Common myeloid progenitor, CD34-positive (primary cell): ENCODE results near the gene CRNKL1.

Experiments used
- CTCF ChIA-PET: fragments of 350-600 bp; sonication (Branson Sonifier 250); formaldehyde crosslinking; loops from one replicate; lab custom pipeline; 2021; ENCODE audit warnings: antibody characterized with exemption; lab: Charles Lee
- POLR2A ChIA-PET: fragments of 350-600 bp; sonication (Branson Sonifier 250); formaldehyde crosslinking; loops from one replicate; lab custom pipeline; 2021; ENCODE audit warnings: antibody characterized with exemption; lab: Charles Lee
- DNase-seq, 3 donors: peaks; one replicate each; pipeline versions ENCODE4 v3.0.0 to v3.0.0-alpha.2; 2013
- H3K27ac ChIP-seq, 2 experiments: 1 replicate in 1 of 2; 2 replicates in 1 of 2; pipeline ENCODE4 v1.7.0; 2013; ENCODE audit warnings: inconsistent platforms in 2 of 2, low read length in 2 of 2, mild to moderate bottlenecking in 2 of 2, low read depth in 1 of 2, moderate library complexity in 1 of 2; ENCODE audit not compliant: severe bottlenecking in 2 of 2, insufficient read depth in 1 of 2, poor library complexity in 1 of 2
- H3K27me3 ChIP-seq, 5 experiments: replicated peaks in 2 of 5; 1 replicate in 3 of 5; 2 replicates in 2 of 5; pipeline versions ENCODE4 v1.6.1 to v1.7.0; 2013; ENCODE audit warnings: low read length in 4 of 5, mild to moderate bottlenecking in 2 of 5, moderate library complexity in 2 of 5, inconsistent platforms in 1 of 5; ENCODE audit not compliant: insufficient read depth in 5 of 5, control insufficient read depth in 4 of 5
- H3K36me3 ChIP-seq, 4 experiments: 1 replicate in 2 of 4; 2 replicates in 2 of 4; pipeline versions ENCODE4 v1.6.1 to v1.7.0; 2013; ENCODE audit warnings: low read length in 3 of 4, control low read depth in 1 of 4, mild to moderate bottlenecking in 1 of 4; ENCODE audit not compliant: control insufficient read depth in 4 of 4, insufficient read depth in 4 of 4
- H3K4me1 ChIP-seq, 4 experiments: 1 replicate in 3 of 4; 2 replicates in 1 of 4; pipeline versions ENCODE4 v1.6.1 to v1.7.1; 2013; ENCODE audit warnings: low read length in 3 of 4, mild to moderate bottlenecking in 3 of 4, control low read depth in 1 of 4, inconsistent platforms in 1 of 4, moderate library complexity in 1 of 4; ENCODE audit not compliant: control insufficient read depth in 4 of 4, insufficient read depth in 4 of 4; ENCODE audit errors: control extremely low read depth in 1 of 4
- H3K4me3 ChIP-seq, 7 experiments: 1 replicate in 4 of 7; 2 replicates in 3 of 7; pipeline versions ENCODE4 v1.5.1 to v1.7.0; 2013; ENCODE audit warnings: mild to moderate bottlenecking in 7 of 7, low read length in 6 of 7, moderate library complexity in 6 of 7, inconsistent platforms in 2 of 7, low read depth in 2 of 7, control low read depth in 1 of 7; ENCODE audit not compliant: insufficient read depth in 4 of 7, control insufficient read depth in 1 of 7; ENCODE audit errors: extremely low read depth in 1 of 7
- H3K9me3 ChIP-seq, 5 experiments: 1 replicate in 4 of 5; 2 replicates in 1 of 5; pipeline versions ENCODE4 v1.6.1 to v1.7.1; 2013; ENCODE audit warnings: low read length in 4 of 5, mild to moderate bottlenecking in 2 of 5, inconsistent platforms in 1 of 5, low read depth in 1 of 5, moderate library complexity in 1 of 5; ENCODE audit not compliant: control insufficient read depth in 4 of 5, insufficient read depth in 2 of 5; ENCODE audit errors: control extremely low read depth in 1 of 5
- WGBS: methylation state at CpG from one replicate; pipeline ENCODE4 v1.1.5; 2013; ENCODE audit not compliant: insufficient coverage; 5-methylcytosine and 5-hydroxymethylcytosine counted together

Gene CRNKL1

GRCh38 chr20:20021835-20022234, 30.4 kb downstream of the CRNKL1 start:
- no peak for DNase-seq
- no peak overlapping the region for H3K27ac ChIP-seq
- WGBS, result 87% methylated on average over 3 of the region's 7 CpGs
- CTCF ChIA-PET, result interaction anchor here (0.8 to 1.6 kb wide), 2 partner anchors 28 to 48 kb away, joined by 3 read pairs; no protein-coding TSS in a partner anchor
- H3K4me1 ChIP-seq, result peaks cover 5 to 34% (median 25%) of the 10 kb centered on the region in 4 experiments
- no peak overlapping the region for H3K4me3 ChIP-seq
- POLR2A ChIA-PET, result no interaction called here
- no peaks in the 10 kb centered on the region for H3K9me3 ChIP-seq
- no peaks in the 10 kb centered on the region for H3K27me3 ChIP-seq
- peaks cover 7 to 54% (median 26%) of the 10 kb centered on the region in 4 experiments for H3K36me3 ChIP-seq

DNA sequence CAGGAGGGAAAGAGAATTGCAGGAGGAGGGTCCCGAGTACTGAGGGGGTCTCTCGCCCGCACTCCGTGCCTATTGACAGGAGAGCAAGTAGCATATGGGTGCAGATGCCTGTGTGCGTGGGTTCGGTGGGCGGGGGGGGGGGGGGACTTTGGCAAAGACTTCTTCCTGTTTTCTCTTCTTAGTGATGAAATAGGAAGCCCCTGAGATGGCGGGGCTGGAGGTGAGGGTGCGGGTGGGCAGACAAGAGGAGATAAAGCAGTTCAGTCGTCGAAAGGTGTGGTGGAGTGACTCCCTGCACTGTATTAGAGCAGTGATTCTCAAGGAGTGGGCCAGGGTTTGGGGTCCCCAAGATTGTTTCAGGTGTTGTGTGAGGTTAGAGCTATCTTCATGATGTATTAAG, 31.4 kb downstream of the CRNKL1 start:
- CTCF ChIA-PET, result interaction anchor here (0.8 to 1.6 kb wide), 3 partner anchors 8 to 32 kb away, joined by 3 read pairs; partner anchors contain the start of genes CFAP61 and CRNKL1

GRCh38 chr20:20019123-20019522, 33.1 kb downstream of the CRNKL1 start:
- ChIA-PET CTCF (interaction anchor here (1.5 kb wide), 1 partner anchor 8 kb away, joined by 3 read pairs; no protein-coding TSS in a partner anchor), POLR2A (interaction anchor here (0.6 kb wide), 1 partner anchor 9 kb away, joined by 5 read pairs; no protein-coding TSS in a partner anchor)
- DNase-seq, result no peak
- no peaks in the 10 kb centered on the region for H3K9me3 ChIP-seq
- WGBS, result 79% methylated on average over 1 of the region's 2 CpGs
- H3K4me1 ChIP-seq, result peaks cover 5 to 34% (median 26%) of the 10 kb centered on the region in 4 experiments
- H3K4me3 ChIP-seq, result peak overlapping the region in 1 of 7 experiments; percentile 94
- H3K36me3 ChIP-seq, result peaks cover 4 to 36% (median 14%) of the 10 kb centered on the region in 4 experiments
- H3K27me3 ChIP-seq, result no peaks in the 10 kb centered on the region
- no peak overlapping the region for H3K27ac ChIP-seq

More for the DNA sequence above, 31.4 kb downstream of the CRNKL1 start:
- peaks cover 5 to 34% (median 26%) of the 10 kb centered on the region in 4 experiments for H3K4me1 ChIP-seq
- no peaks in the 10 kb centered on the region for H3K27me3 ChIP-seq
- POLR2A ChIA-PET, result no interaction called here
- peak; percentile 16 to 56 (median 45) for DNase-seq
- H3K4me3 ChIP-seq, result peak overlapping the region in 1 of 7 experiments; percentile 25
- H3K27ac ChIP-seq, result no peak overlapping the region
- WGBS, result 49% methylated on average over 4 of the region's 11 CpGs
- H3K9me3 ChIP-seq, result no peaks in the 10 kb centered on the region
- peaks cover 4 to 47% (median 22%) of the 10 kb centered on the region in 4 experiments for H3K36me3 ChIP-seq

DNA sequence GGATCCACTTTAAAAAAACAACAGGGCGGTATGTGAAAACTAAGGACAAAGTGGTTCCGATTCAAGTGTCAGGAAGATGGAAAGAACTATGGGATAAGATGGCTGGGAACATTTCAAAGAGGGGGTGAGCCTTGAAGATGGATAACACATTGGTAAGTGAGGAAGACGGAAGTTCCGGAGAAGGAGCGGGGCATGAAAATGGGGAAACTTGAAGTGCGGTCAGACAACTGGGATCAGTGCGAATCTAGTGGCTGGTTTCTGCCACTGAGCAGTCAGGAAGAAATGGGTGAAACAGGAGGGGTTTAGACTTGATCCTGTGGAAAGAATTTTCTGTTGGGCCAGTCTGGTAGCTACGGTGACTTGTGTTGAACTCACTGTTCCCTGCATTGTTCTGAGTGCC, 33.9 kb downstream of the CRNKL1 start:
- no peak for DNase-seq
- H3K4me1 ChIP-seq, result peaks cover 5 to 34% (median 26%) of the 10 kb centered on the region in 4 experiments
- no peaks in the 10 kb centered on the region for H3K27me3 ChIP-seq
- H3K27ac ChIP-seq, result no peak overlapping the region
- CTCF ChIA-PET, result no interaction called here
- peak overlapping the region in 4 of 7 experiments; percentile 79 to 94 (median 90) for H3K4me3 ChIP-seq
- WGBS, result 99% methylated on average over 8 of the region's 8 CpGs
- H3K9me3 ChIP-seq, result no peaks in the 10 kb centered on the region
- POLR2A ChIA-PET, result interaction anchor here (0.6 kb wide), 1 partner anchor 9 kb away, joined by 5 read pairs; no protein-coding TSS in a partner anchor
- H3K36me3 ChIP-seq, result peaks cover under 1 to 30% (median 9%) of the 10 kb centered on the region in 4 experiments

DNA sequence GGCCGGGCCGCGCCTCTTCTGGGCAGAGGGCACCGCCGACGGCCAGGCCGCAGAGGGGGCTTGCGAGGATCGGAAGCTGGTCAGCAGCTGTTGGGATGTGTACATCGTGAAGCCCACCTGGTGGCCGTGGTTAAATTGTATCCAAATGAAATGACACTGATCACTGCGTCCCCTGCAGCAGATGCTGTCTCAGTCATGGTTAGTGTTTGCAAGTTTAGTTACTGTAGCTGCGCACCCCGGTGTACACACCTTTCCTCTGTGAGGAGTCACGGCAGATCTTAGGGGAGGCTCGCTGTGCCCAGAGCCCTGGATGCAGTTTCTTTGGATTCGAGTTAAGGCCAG, 34.5 kb downstream of the CRNKL1 start:
- Histone ChIP-seq H3K36me3 (peaks cover 0 to 26% (median 6%) of the 10 kb centered on the region in 4 experiments), H3K27ac (peak overlapping the region; percentile 61 to 79), H3K27me3 (no peaks in the 10 kb centered on the region), H3K4me1 (peaks cover 5 to 34% (median 26%) of the 10 kb centered on the region in 4 experiments), H3K4me3 (peak overlapping the region; percentile 68 to 94 (median 83)), H3K9me3 (no peaks in the 10 kb centered on the region)
- POLR2A ChIA-PET, result interaction anchor here (0.8 kb wide), 1 partner anchor 35 kb away, joined by 3 read pairs; the partner anchor contains the start of genes CFAP61 and CRNKL1
- WGBS, result 9% methylated on average over 16 of the region's 17 CpGs
- CTCF ChIA-PET, result interaction anchor here (2.1 kb wide), 1 partner anchor 35 kb away, joined by 7 read pairs; the partner anchor contains the start of genes CFAP61 and CRNKL1
- DNase-seq, result peak; percentile 21 to 65 (median 42)

- Histone ChIP-seq H3K36me3 (peaks cover 0 to 20% (median 4%) of the 10 kb centered on the region in 4 experiments), H3K27ac (peak within 1 kb of the TSS; percentile 61 to 79), H3K4me1 (peaks cover 5 to 34% (median 26%) of the 10 kb centered on the region in 4 experiments), H3K27me3 (no peaks in the 10 kb centered on the region), H3K4me3 (peak within 1 kb of the TSS; percentile 68 to 94 (median 83)), H3K9me3 (no peaks in the 10 kb centered on the region)
- ChIA-PET CTCF (interaction anchor here (1.0 to 2.1 kb wide), 2 partner anchors 11 to 35 kb away, joined by 3 to 7 read pairs; partner anchors contain the start of genes CFAP61 and CRNKL1), POLR2A (interaction anchor here (0.7 to 1.0 kb wide), 3 partner anchors 14 to 1295 kb away, joined by 3 to 5 read pairs (median 3); partner anchors contain the start of genes CFAP61 and CRNKL1)
- peak; percentile 93 to 96 (median 94) for DNase-seq
- 0% methylated on average over 76 of the region's 81 CpGs for WGBS
Observed at GRCh38 chr20:20017001-20017843, 35.0 kb downstream of the CRNKL1 start, which contains the start of gene NAA20. TSS of gene NAA20 (plus strand) at chr20:20017362. CDS start at chr20:20017397, 35 bp downstream.
